HG03457 (cell line): Measurements from ENCODE around the gene CLEC16A.
"Not testable (repeated sequence)": the region's sequence is repeated elsewhere in the genome, so short reads cannot be mapped to it uniquely, and the experiment has no call there.

Experiments used
- ATAC-seq: cut with Tn5 transposase; IDR thresholded peaks from one replicate; pipeline ENCODE4 v1.9.1; 2021; ENCODE audit warnings: moderate number of reproducible peaks; ENCODE audit not compliant: unreplicated experiment

CLEC16A gene

DNA sequence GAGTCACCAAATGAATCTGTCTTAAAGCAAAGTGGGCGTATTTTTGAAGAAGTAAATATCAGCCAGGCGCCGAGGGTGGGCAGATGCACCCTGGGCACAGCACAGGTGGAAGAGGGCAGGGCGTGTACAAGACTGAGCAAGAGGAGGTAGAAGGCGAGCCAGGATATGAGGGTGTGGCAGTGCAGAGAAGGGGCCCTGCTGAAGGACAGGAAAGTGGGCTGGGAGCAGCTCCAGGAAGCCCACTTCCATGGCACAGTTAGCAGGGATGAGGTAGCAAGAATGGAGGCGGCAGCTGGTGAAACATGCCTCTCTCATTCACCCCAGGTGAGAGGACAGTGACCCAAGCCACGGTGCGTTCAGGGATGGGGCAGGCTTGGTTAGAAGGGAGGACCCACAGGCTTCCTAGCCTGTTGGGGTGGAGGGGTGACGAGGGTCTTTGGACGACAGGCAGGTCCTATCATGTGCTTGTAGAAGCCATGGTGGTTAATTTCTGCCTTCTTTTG, 149.3 kb downstream of the CLEC16A start:
- no peak for ATAC-seq

DNA sequence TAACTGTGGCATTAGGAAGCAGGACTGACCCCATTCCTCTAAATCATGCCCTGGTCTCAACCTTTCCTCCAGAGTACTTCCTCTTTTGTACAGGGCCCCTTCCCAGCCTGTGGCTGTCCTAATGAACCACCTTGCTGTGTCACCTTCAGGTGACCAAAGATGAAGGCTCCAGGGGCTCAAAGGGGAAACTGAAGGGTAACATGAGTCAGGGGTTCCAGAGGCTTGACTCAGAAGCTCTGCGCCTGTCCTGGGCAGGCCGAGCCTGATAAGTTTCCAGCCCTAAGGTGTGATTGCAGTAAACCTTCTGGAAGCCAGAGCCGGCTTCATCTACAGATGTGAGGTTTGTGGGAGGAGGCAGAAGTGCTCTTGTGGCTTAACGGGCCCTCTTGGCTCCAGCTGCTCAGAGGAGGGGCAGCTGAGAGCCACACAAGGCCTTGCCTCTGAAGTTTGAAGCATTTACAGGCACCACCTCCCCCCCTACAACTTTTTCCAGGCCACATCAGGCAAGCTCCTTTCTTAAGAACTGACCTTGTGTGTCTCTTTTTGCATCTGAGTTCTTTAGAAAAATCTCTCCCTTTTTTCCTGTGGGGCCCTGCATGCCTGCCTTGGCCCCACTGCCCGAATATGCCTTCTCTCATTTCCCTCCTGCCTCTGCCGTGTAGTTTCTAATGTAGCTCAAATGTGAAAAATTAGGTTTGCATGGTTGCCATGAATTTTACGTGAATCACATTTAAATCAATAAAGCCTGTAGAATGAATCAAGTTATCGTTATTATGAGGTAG, 149.9 kb downstream of the CLEC16A start:
- ATAC-seq, result no peak

DNA sequence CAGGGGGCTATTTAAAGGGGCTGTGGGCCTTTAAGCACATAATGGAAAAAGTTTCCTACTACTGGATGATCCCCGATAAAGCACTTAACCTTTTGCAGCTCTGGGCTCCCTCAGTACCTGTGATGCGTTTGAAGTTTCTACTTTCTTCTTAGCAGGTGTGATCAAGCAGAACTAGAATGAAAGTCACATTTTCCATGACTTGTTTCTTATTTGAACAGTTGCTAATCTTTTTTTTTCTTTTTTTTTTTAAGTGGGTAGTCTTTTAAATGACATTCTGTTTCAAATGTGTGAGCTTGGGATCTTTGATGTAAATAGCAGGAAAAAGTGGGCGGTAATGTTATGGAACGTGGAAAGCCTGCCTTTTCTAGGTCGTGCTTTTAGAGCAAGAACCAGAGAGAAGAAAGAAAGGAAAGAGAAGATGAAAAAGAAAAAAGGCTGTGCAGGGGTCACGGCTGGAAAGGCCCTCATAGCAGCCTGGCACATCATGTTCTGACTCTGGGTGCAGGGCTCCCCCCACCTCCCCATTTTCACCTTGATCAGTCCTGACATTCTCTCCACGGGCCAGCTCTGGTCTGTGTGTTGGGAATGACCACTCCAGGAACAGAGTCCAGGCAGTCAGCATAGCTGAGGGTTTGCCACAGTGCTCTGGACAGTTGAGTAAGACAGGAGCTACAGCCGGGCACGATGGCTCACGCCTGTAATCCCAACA, 150.6 kb downstream of the CLEC16A start:
- ATAC-seq, result no peak

DNA sequence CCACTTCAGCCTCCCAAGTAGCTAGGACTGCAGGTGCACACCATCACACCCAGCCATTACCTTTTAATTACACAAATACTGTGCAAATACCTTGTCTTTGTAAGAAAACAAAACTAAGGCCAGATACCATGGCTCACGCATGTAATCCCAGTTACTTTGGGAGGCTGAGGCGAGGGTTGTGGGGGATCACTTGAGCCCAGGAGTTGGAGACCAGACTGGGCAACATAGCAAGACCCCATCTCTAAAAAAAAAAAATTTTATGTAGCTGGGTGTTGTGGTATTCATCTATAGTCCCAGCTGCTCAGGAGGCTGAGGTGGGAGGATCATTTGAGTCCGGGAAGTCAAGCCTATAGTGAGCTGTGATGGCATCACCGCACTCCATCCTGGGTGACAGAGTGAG, 151.6 kb downstream of the CLEC16A start:
- no peak for ATAC-seq

DNA sequence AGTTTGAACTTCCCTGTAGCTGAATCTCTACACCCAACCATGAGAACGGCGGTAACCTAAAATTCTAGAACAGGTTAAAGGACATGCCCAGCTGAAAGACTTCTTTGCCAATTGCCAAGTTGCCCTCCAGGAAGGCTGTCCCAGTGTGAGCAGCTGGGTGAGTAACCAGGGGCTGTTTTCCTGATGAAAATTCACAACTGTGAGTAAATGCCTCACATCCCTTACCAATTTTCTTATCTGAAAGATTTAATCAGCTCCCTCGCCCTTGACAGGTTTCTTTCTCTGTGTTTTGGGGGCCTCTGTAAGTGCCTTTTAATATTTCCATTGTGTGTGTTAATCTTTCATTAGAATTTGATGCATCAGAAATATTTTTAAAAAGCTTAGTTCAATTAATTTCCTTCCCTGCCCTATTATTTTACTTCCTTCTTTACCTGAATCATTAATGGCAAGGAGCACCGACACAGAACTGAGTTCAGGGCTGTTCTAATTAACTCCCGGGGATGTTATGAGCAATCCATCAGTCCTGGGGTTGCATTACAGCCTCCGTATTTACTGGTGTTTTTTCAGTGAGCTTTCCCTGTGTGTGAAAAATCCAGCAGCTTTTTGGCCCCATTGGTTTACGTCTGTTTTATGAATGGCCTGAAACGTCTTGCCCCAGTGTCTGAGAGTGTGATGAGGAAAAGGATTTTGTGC, 152.9 kb downstream of the CLEC16A start:
- ATAC-seq, result no peak

DNA sequence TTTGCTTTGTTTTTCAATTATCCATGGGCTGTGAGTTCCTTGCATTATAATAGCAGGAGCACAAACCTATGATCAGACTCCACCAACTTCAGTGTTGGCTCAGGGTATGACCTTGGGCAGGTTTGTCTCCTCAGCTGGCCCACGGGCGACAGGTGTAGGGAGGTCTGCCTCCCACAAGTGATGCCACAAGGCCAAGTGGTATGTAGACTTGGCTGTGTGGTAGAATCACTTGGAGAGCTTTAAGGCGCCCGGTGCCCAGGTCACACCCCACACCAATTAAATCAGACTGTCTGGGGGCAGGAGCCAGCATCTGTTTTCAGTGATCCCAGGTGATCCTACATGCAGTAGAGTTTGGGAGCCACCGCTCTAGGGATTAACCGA, 153.4 kb downstream of the CLEC16A start:
- ATAC-seq, result no peak

DNA sequence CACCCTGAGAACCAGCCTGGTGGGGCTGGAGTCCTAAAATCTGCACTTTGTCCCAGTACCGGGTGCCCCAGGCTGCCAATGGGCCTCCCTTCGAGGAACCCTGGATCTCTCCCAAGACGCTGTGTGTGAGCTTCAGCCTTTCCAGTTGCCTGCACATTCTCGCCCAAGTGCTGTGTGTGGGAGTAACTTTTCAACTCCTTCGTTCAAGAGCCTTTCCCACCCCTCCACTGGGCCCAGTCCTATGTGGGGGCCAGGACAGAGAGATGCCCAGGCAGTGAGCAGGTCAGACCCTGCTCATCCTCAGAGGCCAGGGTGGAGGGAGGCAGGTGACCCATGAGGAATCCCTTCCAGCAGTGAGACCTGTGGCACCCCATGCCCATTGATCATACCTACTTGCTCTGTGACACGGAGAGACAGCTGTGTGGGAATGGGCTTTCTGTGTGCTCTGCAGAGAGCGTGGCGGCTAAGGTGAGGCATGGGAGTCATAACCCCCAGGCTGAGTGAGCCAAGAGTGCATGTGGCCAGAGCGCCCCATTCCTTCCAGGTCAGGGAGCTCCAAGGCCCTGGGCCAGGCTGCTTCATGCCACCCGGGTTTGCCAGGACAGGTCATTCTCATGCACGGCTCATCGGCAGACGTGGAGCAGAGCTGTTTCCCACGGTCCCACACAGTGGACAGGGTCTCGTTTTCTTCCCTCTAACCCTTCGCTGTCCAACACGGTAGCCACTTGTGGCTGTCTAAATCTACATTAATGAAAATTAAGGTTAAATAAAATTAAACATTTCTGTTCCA, 154.4 kb downstream of the CLEC16A start:
- no peak for ATAC-seq

DNA sequence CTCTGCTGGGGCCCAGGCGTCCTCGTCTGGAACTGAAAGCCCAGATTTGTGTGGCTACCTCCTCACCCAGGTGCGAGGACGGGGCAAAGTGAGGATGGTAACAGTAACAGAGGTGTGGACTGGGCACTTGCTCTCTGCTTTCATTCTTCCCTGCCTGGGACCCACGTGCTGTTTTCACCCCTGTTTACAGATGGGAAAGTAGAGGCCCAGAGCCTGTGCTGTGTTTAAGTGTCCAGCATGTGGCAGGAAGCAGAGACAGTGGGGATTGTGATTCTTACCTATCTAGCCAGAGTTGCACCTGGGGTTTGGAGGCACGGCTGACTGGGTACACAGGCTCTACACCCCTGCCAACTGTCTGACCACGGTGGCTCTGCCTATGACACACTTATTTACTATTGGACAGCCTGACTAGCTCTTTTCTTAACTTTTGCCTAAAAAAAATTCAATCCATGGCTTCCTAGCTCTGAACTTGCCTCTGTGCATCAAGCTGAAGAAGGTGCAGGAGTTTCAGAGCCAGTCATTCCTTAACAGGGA, 155.4 kb downstream of the CLEC16A start:
- no peak for ATAC-seq

DNA sequence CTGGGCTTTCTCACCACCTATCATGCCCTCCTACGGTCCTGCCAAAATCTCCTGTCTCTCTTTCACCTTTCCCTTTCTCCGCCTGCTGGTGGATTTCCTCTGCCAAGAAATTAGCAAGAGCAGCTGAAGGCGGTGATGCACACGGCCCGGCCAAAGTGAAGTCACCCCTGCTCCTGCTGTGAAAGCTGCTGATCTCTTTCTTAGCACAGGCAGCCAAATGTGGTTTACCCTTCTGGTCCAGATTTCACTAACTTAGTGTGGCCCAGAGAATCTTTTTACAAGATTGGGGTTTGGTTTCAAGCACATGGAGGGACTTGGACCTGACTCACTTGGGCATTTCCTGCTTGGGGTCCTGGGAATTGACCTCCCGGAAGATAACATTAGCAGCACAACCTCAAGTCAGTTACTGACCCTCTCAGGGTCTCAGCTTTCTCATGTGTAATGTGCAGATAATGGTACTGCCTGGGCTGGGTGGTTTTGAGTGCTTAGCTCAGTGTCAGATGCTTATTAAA, 155.9 kb downstream of the CLEC16A start:
- ATAC-seq, result no peak

DNA sequence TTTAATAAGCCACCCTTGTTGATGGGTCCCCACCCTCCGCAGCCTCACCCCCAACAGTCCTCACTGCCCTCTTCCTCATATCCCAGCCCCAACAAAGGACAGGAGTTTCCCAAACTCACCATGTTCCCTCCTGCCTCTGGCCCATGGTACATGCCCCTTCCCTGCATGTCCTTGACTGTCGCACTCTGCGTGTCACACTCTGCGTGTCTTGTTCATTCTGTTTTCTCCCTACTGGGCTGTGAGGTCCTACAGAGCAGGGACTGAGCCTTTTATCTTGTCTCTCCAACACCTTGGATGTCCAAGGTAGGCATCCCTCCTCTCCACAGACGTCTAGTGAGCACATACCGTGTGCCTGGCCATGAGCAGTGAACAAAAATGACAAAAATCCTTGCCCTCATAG, 156.9 kb downstream of the CLEC16A start:
- ATAC-seq, result no peak

DNA sequence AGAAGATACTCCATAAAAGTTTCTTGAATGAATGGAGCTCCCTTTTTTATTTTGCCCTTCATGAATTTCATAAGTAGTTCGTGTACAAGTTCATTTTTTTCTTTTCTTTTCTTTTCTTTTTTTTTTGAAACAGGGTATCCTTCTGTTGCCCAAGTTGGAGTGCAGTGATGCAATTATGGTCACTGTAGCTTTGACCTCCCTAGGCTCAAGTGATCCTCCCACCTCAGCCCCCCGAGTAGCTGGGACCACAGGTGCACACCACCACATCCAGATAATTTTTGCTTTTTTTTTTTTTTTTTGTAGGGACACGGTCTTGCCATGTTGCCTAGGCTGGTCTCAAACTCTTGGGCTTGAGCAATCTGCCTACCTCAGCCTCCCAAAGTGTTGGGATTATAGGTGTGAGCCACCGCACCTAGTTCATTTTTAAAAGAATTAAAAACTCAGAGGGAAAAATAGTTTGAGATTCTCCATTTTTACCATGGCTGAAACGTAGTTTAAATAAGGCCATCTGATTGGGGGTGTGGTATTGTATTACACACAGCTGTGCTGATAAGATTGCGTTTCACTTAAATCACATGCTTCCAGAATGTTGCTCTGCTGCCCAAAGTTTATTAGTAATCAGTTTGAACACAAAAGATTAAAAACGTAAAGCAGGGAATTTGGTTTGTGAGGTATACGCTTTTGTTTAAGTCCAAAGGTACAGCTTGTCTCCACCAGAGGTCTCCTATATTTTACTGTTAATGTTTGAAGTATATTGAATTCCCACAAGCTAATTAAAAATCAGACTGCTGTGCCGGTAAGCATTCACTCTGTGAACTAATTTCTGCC, 157.5 kb downstream of the CLEC16A start:
- ATAC-seq, result no peak

DNA sequence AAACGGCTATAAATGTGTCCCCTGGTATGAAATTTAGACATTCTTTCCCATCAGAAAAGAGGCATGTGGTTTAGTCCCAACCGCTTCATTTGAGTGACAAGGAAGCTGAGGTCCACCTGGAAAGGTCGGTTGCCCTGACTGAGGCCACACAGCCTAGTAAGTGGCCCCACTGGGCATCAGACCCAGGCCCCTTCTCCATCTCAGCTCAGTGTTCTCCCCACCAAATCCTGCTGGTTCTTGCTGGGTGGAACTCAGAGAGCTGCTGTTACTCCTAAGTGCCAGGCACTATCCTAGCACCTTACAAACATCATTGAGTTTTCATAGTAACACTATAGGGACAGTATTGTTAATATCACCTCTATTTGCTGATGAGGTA, 158.1 kb downstream of the CLEC16A start:
- no peak for ATAC-seq

DNA sequence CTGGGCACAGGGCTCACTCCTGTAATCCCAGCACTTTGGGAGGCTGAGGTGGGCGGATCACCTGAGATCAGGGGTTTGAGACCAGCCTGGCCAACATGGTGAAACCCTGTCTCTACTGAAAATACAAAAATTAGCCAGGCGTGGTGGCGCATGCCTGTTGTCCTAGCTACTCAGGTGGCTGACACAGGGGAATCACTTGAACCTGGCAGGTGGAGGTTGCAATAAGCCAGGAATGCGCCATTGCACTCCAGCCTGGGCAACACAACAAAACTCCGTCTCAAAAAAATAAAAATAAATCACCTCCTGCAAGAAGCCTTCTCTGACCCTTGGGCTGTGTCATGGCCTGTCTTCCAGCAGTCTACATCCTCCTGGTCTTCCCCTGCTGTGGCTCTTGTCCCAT, 158.9 kb downstream of the CLEC16A start:
- ATAC-seq, result not testable (repeated sequence)

DNA sequence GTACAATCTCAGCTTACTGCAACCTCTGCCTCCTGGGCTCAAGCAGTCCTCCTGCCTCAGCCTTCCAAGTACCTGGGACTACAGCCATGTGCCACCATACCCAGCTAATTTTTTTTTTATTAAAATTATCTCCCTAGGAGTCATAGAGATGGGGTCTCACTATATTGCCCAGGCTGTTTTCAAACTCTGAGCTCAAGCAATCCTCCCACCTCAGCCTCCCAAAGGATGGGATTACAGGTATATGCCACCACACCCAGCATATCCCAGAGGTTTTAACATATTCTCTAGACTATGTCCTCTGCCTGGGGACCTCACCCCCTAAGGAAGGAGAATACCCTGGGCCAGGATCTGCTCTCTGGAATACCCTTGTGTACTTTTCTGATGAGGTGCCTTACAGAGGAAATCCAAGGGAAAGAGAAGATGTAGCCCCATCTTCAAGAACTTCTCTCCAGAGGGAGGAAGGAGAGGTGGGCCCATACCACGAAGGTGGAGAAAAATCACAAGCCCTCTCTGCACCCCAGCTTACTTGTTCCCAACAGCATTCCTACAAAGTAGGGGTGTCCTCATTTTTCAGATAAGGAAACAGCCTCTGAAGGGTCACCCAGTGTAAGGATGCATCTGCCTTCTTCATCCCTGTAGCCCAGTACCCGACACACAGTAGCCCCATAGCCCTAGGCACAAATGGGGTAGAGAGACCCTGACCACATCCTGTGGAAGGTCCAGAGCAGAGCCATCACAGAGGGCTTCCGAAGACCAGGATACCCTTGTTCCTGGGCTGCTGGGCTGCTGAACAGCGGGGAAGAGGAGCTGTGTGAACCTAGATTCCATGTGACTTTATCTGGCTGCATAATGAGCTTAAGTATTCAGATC, 160.0 kb downstream of the CLEC16A start:
- no peak for ATAC-seq

DNA sequence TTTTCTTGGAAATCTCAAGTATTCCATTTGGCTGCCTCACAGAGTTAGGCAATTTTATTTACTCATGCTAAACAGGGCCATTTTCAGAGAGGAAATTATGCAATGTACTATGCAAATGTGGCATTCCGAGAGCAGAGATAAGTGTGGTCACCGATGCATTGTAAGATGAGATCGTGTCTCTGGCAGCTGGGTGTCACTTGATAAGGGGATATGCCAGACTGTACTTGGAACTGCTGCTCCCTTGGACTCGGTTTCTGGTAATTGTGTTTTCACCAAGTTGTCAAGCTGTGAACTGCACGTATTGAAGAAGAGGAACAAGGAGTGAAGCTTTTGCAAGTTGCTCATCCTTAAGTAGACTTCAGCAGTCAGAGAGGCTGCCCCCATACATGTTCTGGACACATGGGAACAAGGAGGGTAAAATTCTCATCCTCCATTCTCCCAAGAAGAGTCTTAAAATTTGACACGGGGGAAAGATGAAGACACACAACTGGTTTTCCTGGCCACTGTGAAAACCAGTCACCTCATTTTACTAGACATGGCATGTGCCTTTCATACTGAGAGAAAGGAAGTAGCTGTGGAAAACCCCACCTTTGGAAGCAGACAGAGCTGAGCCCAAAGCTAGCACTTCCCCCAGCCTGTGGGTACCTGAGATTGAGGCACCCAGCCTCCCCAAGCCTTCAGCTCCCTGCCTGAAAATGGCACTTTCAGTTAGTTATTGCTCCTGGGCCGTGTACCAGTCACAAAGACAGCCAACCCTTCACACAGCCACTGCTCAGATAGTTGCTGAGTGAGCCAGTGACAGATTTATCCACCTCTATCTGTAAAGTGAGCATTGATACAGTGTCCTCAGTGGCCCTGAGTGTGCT, 160.9 kb downstream of the CLEC16A start:
- ATAC-seq, result no peak

DNA sequence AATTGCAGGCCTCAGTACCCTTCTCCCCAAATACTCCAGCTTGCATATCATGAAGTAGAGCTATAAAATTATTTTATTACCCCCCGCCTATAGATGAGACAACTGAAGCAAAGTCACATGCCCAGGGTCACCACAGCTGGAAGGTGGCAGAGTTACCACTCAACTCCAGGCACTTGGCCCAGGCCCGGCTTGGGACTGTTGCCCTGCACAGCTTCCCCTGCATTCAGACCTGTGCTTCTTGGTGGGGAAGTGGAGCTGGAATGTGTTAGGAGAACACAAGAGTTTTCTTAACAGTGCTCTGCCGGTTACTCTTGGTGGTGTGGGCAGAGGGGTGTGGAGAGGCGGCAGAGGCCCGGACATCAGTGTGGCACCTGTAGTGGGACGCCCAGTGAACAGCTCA, 162.4 kb downstream of the CLEC16A start:
- ATAC-seq, result no peak

DNA sequence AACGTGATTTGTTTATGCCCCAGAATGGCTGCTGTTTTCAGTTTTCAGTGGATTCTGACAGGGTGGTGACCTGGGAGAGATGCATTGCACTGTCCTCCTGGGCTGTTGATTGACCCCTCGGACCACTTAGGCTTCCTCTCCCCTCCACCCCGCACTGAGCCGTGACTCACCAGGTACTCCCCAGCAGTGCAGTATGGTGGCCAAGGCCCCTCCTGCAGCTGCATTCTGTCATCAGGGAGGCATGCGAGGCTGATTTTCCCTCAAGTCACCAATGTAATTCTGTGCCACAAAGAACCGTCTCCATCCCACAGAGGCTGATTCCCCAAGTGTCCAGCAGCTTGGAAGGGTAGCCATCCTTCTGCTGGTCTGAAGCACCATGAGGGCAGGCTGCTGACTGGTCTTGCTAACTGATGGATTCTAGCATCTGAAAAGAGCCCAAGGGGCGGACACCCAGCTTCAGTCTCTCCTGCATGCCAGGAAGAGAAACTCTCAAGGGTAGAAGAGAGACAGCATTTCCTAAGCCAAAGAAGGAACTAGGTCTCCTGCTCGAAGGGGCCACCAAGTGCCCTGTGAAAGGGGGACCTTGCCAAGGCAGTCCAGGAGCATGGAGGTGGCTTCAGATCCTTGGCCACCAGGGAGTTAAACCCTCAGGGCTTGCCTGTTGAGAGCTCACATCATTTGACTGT, 163.6 kb downstream of the CLEC16A start:
- no peak for ATAC-seq
